ENCODE results near the gene HLA-DRB5.

- TF ChIP-seq CTCF (IDR thresholded peaks at IDR 0.05) (no peak), EZH2 (IDR thresholded peaks at IDR 0.05; ENCODE audit: borderline replicate concordance, insufficient read depth, low read depth, low read length, poor library complexity, severe bottlenecking) (no peak)
Measured at GRCh38 chr6:32475392-32476206, 54.5 kb downstream of the HLA-DRB5 start.

Measured in B cell (primary cell).